Measurements from ENCODE around the gene NDEL1. TPM values are rescaled to one million over a fixed set of nuclear protein-coding genes. Genes with fewer than 3 reads are reported as not detected.
A peak's percentile ranks its signal among the peaks of the same experiment; 100 is the strongest.

NDEL1 gene
- total and polyA plus RNA-seq, 5 donors, result 27.3 to 45.2 (median 31.5) TPM

GRCh38 chr17:8503807-8504206 lies 68.1 kb downstream of the NDEL1 start:
- no peaks in the 10 kb centered on the region for H3K27me3 ChIP-seq (ENCODE audit: control insufficient read depth, insufficient read depth)

GRCh38 chr17:8504460-8505207 lies 69.0 kb downstream of the NDEL1 start:
- WGBS, result 93% methylated on average over 18 of the region's 18 CpGs
- H3K4me1 ChIP-seq (ENCODE audit: control insufficient read depth, insufficient read depth, low read length), result peaks cover 5% of the 10 kb centered on the region
- H3K9me3 ChIP-seq (ENCODE audit: control insufficient read depth, low read length), result no peaks in the 10 kb centered on the region
- H3K27me3 ChIP-seq (ENCODE audit: control insufficient read depth, insufficient read depth), result no peaks in the 10 kb centered on the region
- no peak for ATAC-seq
- H3K4me3 ChIP-seq (ENCODE audit: low read length), result no peak overlapping the region
- intact Hi-C loops (cut with DNase I), result no loop called here
- no peak for DNase-seq
- no peak overlapping the region for H3K27ac ChIP-seq (ENCODE audit: low read length)

More at GRCh38 chr17:8503807-8504206, 68.1 kb downstream of the NDEL1 start:
- H3K4me3 ChIP-seq (ENCODE audit: low read length), result no peak overlapping the region
- ATAC-seq (peak; percentile 34 to 42), DNase-seq (peak in 1 of 3 donors; percentile 50)
- no peaks in the 10 kb centered on the region for H3K9me3 ChIP-seq (ENCODE audit: control insufficient read depth, low read length)
- intact Hi-C loops (cut with DNase I), result no loop called here
- peak overlapping the region; percentile 12 for H3K27ac ChIP-seq (ENCODE audit: low read length)
- H3K4me1 ChIP-seq (ENCODE audit: control insufficient read depth, insufficient read depth, low read length), result peaks cover 5% of the 10 kb centered on the region
- 74% methylated on average over 9 of the region's 9 CpGs for WGBS

GRCh38 chr17:8506145-8506544 lies 70.5 kb downstream of the NDEL1 start:
- ATAC-seq (no peak), DNase-seq (peak in 1 of 3 donors; percentile 60)
- Histone ChIP-seq H3K27ac (ENCODE audit: low read length) (no peak overlapping the region), H3K9me3 (ENCODE audit: control insufficient read depth, low read length) (no peaks in the 10 kb centered on the region), H3K27me3 (ENCODE audit: control insufficient read depth, insufficient read depth) (no peaks in the 10 kb centered on the region), H3K4me1 (ENCODE audit: control insufficient read depth, insufficient read depth, low read length) (peaks cover 5% of the 10 kb centered on the region), H3K4me3 (ENCODE audit: low read length) (no peak overlapping the region)
- 72% methylated on average over 14 of the region's 14 CpGs for WGBS
- intact Hi-C loops (cut with DNase I), result no loop called here

GRCh38 chr17:8514801-8515200 lies 79.1 kb downstream of the NDEL1 start:
- intact Hi-C loops (cut with DNase I), result no loop called here
- WGBS, result 81% methylated on average over 11 of the region's 11 CpGs
- ATAC-seq (peak in 1 of 2 donors; percentile 59), DNase-seq (no peak)
- Histone ChIP-seq H3K4me3 (ENCODE audit: low read length) (no peak overlapping the region), H3K9me3 (ENCODE audit: control insufficient read depth, low read length) (no peaks in the 10 kb centered on the region), H3K27me3 (ENCODE audit: control insufficient read depth, insufficient read depth) (no peaks in the 10 kb centered on the region), H3K4me1 (ENCODE audit: control insufficient read depth, insufficient read depth, low read length) (no peaks in the 10 kb centered on the region), H3K27ac (ENCODE audit: low read length) (no peak overlapping the region)

Other genes starting within 250 kb of the NDEL1 start
- 1 to 10 TPM; 7.0 to 9.9 (median 9.6) TPM for gene BORCS6, start 245.7 kb upstream of the NDEL1 start, total RNA-seq
- gene BORCS6, start 245.7 kb upstream of the NDEL1 start, polyA plus RNA-seq, result 7.3 TPM
- 1 to 10 TPM in 2 of 4 donors, not detected in 2; 1.1 to 1.3 TPM for gene AURKB, start 225.3 kb upstream of the NDEL1 start, total RNA-seq
- 0.45 TPM for gene AURKB, start 225.3 kb upstream of the NDEL1 start, polyA plus RNA-seq
- 10 to 100 TPM; 12.8 to 21.1 (median 17.2) TPM for gene CTC1, start 187.8 kb upstream of the NDEL1 start, total RNA-seq
- gene CTC1, start 187.8 kb upstream of the NDEL1 start, polyA plus RNA-seq, result 12.4 TPM
- gene PFAS, start 186.6 kb upstream of the NDEL1 start, total RNA-seq, result 10 to 100 TPM; 12.4 to 19.7 (median 15.7) TPM
- gene PFAS, start 186.6 kb upstream of the NDEL1 start, polyA plus RNA-seq, result 7.5 TPM
- 10 to 100 TPM; 27.2 to 33.0 (median 30.0) TPM for gene RANGRF, start 147.2 kb upstream of the NDEL1 start, total RNA-seq
- gene RANGRF, start 147.2 kb upstream of the NDEL1 start, polyA plus RNA-seq, result 45.5 TPM
- gene SLC25A35, start 140.5 kb upstream of the NDEL1 start, total RNA-seq, result 1 to 10 TPM; 2.0 to 4.7 (median 3.0) TPM
- gene SLC25A35, start 140.5 kb upstream of the NDEL1 start, polyA plus RNA-seq, result 5.2 TPM
- gene ARHGEF15, start 125.6 kb upstream of the NDEL1 start, total RNA-seq, result 10 to 100 TPM; 10.1 to 18.2 (median 13.4) TPM
- 13.1 TPM for gene ARHGEF15, start 125.6 kb upstream of the NDEL1 start, polyA plus RNA-seq
- gene ODF4, start 96.0 kb upstream of the NDEL1 start, total RNA-seq, result not detected
- gene ODF4, start 96.0 kb upstream of the NDEL1 start, polyA plus RNA-seq, result not detected
- gene RPL26, start 52.7 kb upstream of the NDEL1 start, total RNA-seq, result 1,000 to 10,000 TPM in 3 of 4 donors, 100 to 1,000 TPM in 1; 912 to 1,167 (median 1,065) TPM
- 2,058 TPM for gene RPL26, start 52.7 kb upstream of the NDEL1 start, polyA plus RNA-seq
- gene RNF222, start 38.1 kb upstream of the NDEL1 start, total RNA-seq, result not detected
- gene RNF222, start 38.1 kb upstream of the NDEL1 start, polyA plus RNA-seq, result not detected
- gene MYH10, start 194.8 kb downstream of the NDEL1 start, total RNA-seq, result 10 to 100 TPM; 55.4 to 75.2 (median 59.0) TPM
- 21.8 TPM for gene MYH10, start 194.8 kb downstream of the NDEL1 start, polyA plus RNA-seq